Measurements from ENCODE around the gene SMOC1. TPM values are rescaled to one million over a fixed set of nuclear protein-coding genes. Genes with fewer than 3 reads are reported as not detected.

SMOC1 gene
- total RNA-seq, 4 donors from 2014 or later: 0.60 to 5.8 (median 1.2) TPM

DNA sequence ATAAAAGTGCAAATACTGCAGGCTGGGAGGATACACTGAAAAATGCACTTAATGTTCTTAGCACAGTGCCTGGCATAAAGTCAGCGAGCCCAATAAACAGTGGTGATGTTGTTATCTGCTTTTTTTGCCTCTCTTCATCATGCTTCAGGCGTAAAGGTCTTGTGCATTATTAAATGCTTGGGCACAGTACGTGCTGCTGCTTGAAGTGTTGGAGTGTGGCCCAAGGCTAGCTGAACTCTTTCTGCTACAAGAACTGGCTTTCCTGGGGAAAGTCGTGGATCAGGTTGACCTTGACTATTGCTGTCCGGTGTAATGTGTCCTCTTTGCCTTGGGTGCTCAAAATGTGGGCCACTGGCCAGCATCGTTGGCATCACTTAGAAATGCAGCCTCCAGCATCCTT lies 43.0 kb downstream of the SMOC1 start:
- ATAC-seq (ENCODE audit: low FRiP score): no peak
- TF ChIP-seq CTCF (IDR thresholded peaks at IDR 0.05): no peak
- no peak for DNase-seq (ENCODE audit: low spot score)

DNA sequence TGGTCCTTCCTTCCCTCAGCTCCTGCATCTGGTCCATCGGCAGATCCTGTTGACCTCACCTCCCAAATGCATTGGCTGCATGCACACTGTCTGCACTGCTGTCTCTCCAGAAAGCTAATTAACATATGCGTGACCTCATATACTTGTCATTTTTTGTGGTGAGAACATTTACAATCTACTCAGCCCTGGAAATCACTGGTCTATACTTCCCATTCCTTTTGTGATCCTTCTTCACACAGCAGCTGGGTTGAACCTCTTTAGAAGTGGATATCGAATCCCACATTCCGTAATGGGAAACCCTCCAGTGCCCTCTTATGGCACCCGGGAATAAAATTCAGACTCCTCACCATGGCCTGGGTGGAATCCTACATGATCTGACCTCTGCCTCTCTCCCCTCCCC lies 45.0 kb downstream of the SMOC1 start:
- DNase-seq (ENCODE audit: low spot score) (no peak), ATAC-seq (ENCODE audit: low FRiP score) (no peak)
- no peak for TF ChIP-seq CTCF (IDR thresholded peaks at IDR 0.05)

GRCh38 chr14:69928111-69928523 lies 48.9 kb downstream of the SMOC1 start:
- ATAC-seq (ENCODE audit: low FRiP score): no peak
- no peak for DNase-seq (ENCODE audit: low spot score)
- no peak for TF ChIP-seq CTCF (IDR thresholded peaks at IDR 0.05)

- TF ChIP-seq CTCF (IDR thresholded peaks at IDR 0.05): no peak
- no peak for DNase-seq (ENCODE audit: low spot score)
- ATAC-seq (ENCODE audit: low FRiP score): no peak
Measured at GRCh38 chr14:69930780-69931379, 51.7 kb downstream of the SMOC1 start.

GRCh38 chr14:69931960-69932359 lies 52.7 kb downstream of the SMOC1 start:
- ATAC-seq (ENCODE audit: low FRiP score): no peak

GRCh38 chr14:69932391-69932790 lies 53.2 kb downstream of the SMOC1 start:
- no peak for ATAC-seq (ENCODE audit: low FRiP score)

More at GRCh38 chr14:69931960-69932359, 52.7 kb downstream of the SMOC1 start:
- no peak for DNase-seq (ENCODE audit: low spot score)
- no peak for TF ChIP-seq CTCF (IDR thresholded peaks at IDR 0.05)

More at GRCh38 chr14:69932391-69932790, 53.2 kb downstream of the SMOC1 start:
- no peak for TF ChIP-seq CTCF (IDR thresholded peaks at IDR 0.05)
- no peak for DNase-seq (ENCODE audit: low spot score)
